B cell (primary cell): Measurements from ENCODE around the gene BRSK1. TPM values are rescaled to one million over a fixed set of nuclear protein-coding genes. Genes with fewer than 3 reads are reported as not detected.

Experiments used
- ATAC-seq: fragments of 200-7000 bp; cut with Tn5 transposase; one replicate; pipeline ENCODE4 v1.10.0; 2021; ENCODE audit warnings: low read depth, mild to moderate bottlenecking, moderate number of reproducible peaks, moderate library complexity
- CTCF ChIA-PET: fragments of 350-600 bp; sonication (Branson Sonifier 250); formaldehyde crosslinking; loops from one replicate; lab custom pipeline; 2021; ENCODE audit warnings: antibody characterized with exemption, inconsistent platforms; lab: Charles Lee
- POLR2A ChIA-PET: fragments of 350-600 bp; sonication (Branson Sonifier 250); formaldehyde crosslinking; loops from one replicate; lab custom pipeline; 2021; ENCODE audit warnings: antibody characterized with exemption; lab: Charles Lee
- DNase-seq: peaks from one replicate; pipeline ENCODE4 v3.0.0; 2013
- H2AFZ ChIP-seq: 2 replicates; pipeline ENCODE4 v1.6.1; 2012; ENCODE audit warnings: mild to moderate bottlenecking, low read depth, low read length; ENCODE audit not compliant: insufficient read depth, poor library complexity, severe bottlenecking
- H3K27ac ChIP-seq, 2 donors: 1 replicate in 1 of 2; 2 replicates in 1 of 2; pipeline ENCODE4 v1.5.1; 2012 to 2013; ENCODE audit warnings: low read length in 2 of 2, mild to moderate bottlenecking in 2 of 2, moderate library complexity in 1 of 2
- H3K27me3 ChIP-seq, 4 experiments: fragments of 200-600 bp in 1 of 4; sonication (generic) in 1 of 4; replicated peaks in 1 of 4; 1 replicate in 2 of 4; 2 replicates in 2 of 4; pipeline versions ENCODE4 v1.6.1 to v1.7.0; 2013 to 2016; ENCODE audit warnings: low read length in 3 of 4, mild to moderate bottlenecking in 2 of 4, mixed read lengths in 1 of 4, moderate library complexity in 1 of 4; ENCODE audit not compliant: insufficient read depth in 4 of 4, control insufficient read depth in 3 of 4; ENCODE audit errors: control extremely low read depth in 1 of 4
- H3K36me3 ChIP-seq, 2 experiments: replicated peaks in 1 of 2; 1 replicate in 1 of 2; 2 replicates in 1 of 2; pipeline versions ENCODE4 v1.6.1 to v1.7.1; 2013; ENCODE audit warnings: low read length in 1 of 2; ENCODE audit not compliant: insufficient read depth in 2 of 2, control insufficient read depth in 1 of 2; ENCODE audit errors: control extremely low read depth in 1 of 2, extremely low read depth in 1 of 2
- H3K4me1 ChIP-seq, 2 donors: fragments of 200-600 bp in 1 of 2; sonication (generic) in 1 of 2; 1 replicate in 1 of 2; 2 replicates in 1 of 2; pipeline versions ENCODE4 v1.5.1 to v1.6.1; 2013 to 2017; ENCODE audit warnings: low read length in 2 of 2; ENCODE audit not compliant: control insufficient read depth in 2 of 2, insufficient read depth in 2 of 2
- H3K4me2 ChIP-seq: replicated peaks from 2 replicates; pipeline ENCODE3; 2012; ENCODE audit warnings: mild to moderate bottlenecking, low read depth, low read length; ENCODE audit not compliant: poor library complexity, severe bottlenecking
- H3K4me3 ChIP-seq, 5 experiments: fragments of 200-600 bp in 1 of 5; sonication (generic) in 1 of 5; 1 replicate in 3 of 5; 2 replicates in 2 of 5; pipeline versions ENCODE4 v1.5.1 to v1.7.0; 2011 to 2016; ENCODE audit warnings: low read length in 4 of 5, mild to moderate bottlenecking in 4 of 5, low read depth in 2 of 5, control low read depth in 1 of 5, moderate library complexity in 1 of 5; ENCODE audit not compliant: insufficient read depth in 1 of 5; ENCODE audit errors: control extremely low read depth in 1 of 5, extremely low read depth in 1 of 5
- H3K79me2 ChIP-seq: fragments of 200-600 bp; sonication (generic); one replicate; pipeline ENCODE4 v1.6.0; 2016; ENCODE audit warnings: low read length; ENCODE audit not compliant: control insufficient read depth, insufficient read depth
- H3K9ac ChIP-seq: fragments of 200-600 bp; sonication (generic); 2 replicates; pipeline ENCODE4 v1.6.1; 2017; ENCODE audit warnings: mild to moderate bottlenecking, low read length, moderate library complexity
- H3K9me3 ChIP-seq, 3 donors: one replicate each; pipeline versions ENCODE4 v1.6.1 to v1.7.1; 2013; ENCODE audit warnings: low read length in 2 of 3; ENCODE audit not compliant: control insufficient read depth in 2 of 3, insufficient read depth in 1 of 3; ENCODE audit errors: control extremely low read depth in 1 of 3
- H4K20me1 ChIP-seq: 2 replicates; pipeline ENCODE4 v1.6.0; 2012; ENCODE audit warnings: mild to moderate bottlenecking, low read length; ENCODE audit not compliant: insufficient read depth, control insufficient read depth, poor library complexity, severe bottlenecking
- H3K27ac Mint-ChIP-seq: one replicate; pipeline ENCODE4 v1.8.0; 2021; ENCODE audit warnings: mixed read lengths
- H3K27me3 Mint-ChIP-seq: one replicate; pipeline ENCODE4 v1.8.0; 2021; ENCODE audit warnings: mixed read lengths
- H3K4me1 Mint-ChIP-seq: one replicate; pipeline ENCODE4 v1.8.0; 2021; ENCODE audit warnings: mixed read lengths
- H3K4me3 Mint-ChIP-seq: one replicate; pipeline ENCODE4 v1.8.0; 2021; ENCODE audit warnings: mixed read lengths
- H3K9me3 Mint-ChIP-seq: one replicate; pipeline ENCODE4 v1.8.0; 2022; ENCODE audit warnings: mixed read lengths; ENCODE audit not compliant: insufficient read depth
- CTCF ChIP-seq: fragments of 200-600 bp; IDR thresholded peaks from one replicate; pipeline ENCODE4 v1.8.0; 2022; ENCODE audit warnings: antibody characterized with exemption, mild to moderate bottlenecking
- EZH2 ChIP-seq: IDR thresholded peaks from 2 replicates; pipeline ENCODE4 v1.6.1; 2012; ENCODE audit warnings: borderline replicate concordance, low read depth, mild to moderate bottlenecking, moderate library complexity, low read length; ENCODE audit not compliant: insufficient read depth, poor library complexity, severe bottlenecking
- WGBS: methylation state at CpG from one replicate; pipeline ENCODE4 v1.1.5; 2013; ENCODE audit warnings: missing lambda C conversion rate; ENCODE audit not compliant: insufficient coverage; 5-methylcytosine and 5-hydroxymethylcytosine counted together
- intact Hi-C: fragments of 100-400 bp; cut with micrococcal nuclease; formaldehyde crosslinking; loops from one replicate; pipeline ENCODE4 v1.10.0; 2022
- polyA plus RNA-seq: library from polyadenylated mRNA; depleted of rRNA; stranded (reverse); fragments of >200 nt; gene quantifications from 2 replicates; pipeline ENCODE4 v1.2.3, GENCODE V29; 2012
- total RNA-seq, 2 donors: library from RNA; stranded (reverse); fragments of 120-200 nt in 1 of 2; gene quantifications; 1 replicate in 1 of 2; 2 replicates in 1 of 2; pipeline versions ENCODE4 v1.2.3 to v1.2.4, GENCODE V29; 2013 to 2022

The BRSK1 gene
- total and polyA plus RNA-seq, 2 donors (not counting 1 experiment from before 2014, with no cell fraction given), result 0.94 to 1.4 TPM

DNA sequence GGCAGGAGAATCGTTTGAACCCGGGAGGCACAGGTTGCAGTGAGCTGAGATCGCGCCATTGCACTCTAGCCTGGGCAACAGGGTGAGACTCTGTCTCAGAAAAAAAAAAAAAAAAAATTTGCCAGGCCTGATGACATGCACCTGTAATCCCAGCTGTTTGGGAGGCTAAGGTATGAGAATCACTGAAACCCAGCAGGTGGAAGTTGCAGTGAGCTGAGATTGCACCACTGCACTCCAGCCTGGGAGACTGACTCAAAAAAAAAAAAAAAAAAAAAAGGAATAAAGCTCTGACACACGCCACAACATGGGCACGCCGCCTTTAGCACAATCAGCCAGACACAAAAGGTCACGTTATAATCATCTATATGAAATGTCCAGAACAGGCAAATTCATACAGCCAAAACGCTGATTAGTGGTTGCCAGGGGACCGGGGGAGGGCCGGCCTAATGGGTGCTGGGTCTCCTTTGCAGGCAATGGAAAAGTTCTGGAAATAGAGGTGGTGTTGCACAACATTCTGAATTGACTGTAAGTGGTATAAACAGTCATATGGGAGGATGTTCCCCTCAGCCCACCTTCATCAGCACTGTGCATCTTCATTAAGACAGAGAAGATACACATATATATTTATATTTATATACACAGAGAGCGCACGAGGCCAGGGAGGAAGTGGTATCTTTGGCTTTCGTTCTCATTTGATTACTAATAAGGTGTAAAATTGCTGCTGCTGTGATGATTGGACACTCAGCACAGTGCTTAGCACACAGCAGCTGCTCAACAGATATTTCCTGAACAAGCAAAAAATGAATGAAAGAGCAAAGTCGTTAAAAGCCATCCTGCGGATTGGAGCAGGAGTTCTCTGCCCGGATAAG is 7.7 kb upstream of the BRSK1 start:
- DNase-seq (peak; percentile 81), ATAC-seq (peak; percentile 39)
- H3K27ac ChIP-seq, result peak overlapping the region; percentile 89 to 96
- ChIA-PET POLR2A (interaction anchor here (0.6 to 2.7 kb wide), 5 partner anchors 16 to 812 kb away, joined by 3 to 19 read pairs (median 4); partner anchors contain the start of genes LENG9 and PPP6R1), CTCF (interaction anchor here (0.7 to 8.9 kb wide), 3 partner anchors 16 to 760 kb away, joined by 3 to 56 read pairs (median 5); no protein-coding TSS in a partner anchor)
- intact Hi-C loops, result loop anchor here (1.0 kb wide), 2 partner anchors 17 to 22 kb away; partner anchors contain the start of gene PPP6R1
- H3K4me1 ChIP-seq, result peaks cover 51 to 61% of the 10 kb centered on the region in 2 donors
- Mint-ChIP-seq H3K27ac (peak overlapping the region; percentile 94), H3K4me1 (peaks cover 58% of the 10 kb centered on the region), H3K9me3 (no peaks in the 10 kb centered on the region), H3K27me3 (no peaks in the 10 kb centered on the region), H3K4me3 (peak overlapping the region; percentile 81)
- H3K9me3 ChIP-seq, result peaks cover 0 to 4% (median 0%) of the 10 kb centered on the region in 3 donors
- H3K79me2 ChIP-seq, result peaks cover 19% of the 10 kb centered on the region
- peak overlapping the region in 3 of 5 experiments; percentile 1 to 47 (median 9) for H3K4me3 ChIP-seq
- TF ChIP-seq EZH2 (no peak), CTCF (no peak)
- peak overlapping the region; percentile 74 for H3K4me2 ChIP-seq
- H3K9ac ChIP-seq, result peak overlapping the region; percentile 54
- H3K27me3 ChIP-seq, result no peaks in the 10 kb centered on the region
- H3K36me3 ChIP-seq, result peaks cover 0 to 20% of the 10 kb centered on the region in 2 experiments
- peaks cover 23% of the 10 kb centered on the region for H4K20me1 ChIP-seq
- H2AFZ ChIP-seq, result no peak overlapping the region
- WGBS, result 33% methylated on average over 7 of the region's 17 CpGs
